GM23338 (cell line): Measurements from ENCODE around the gene MKLN1. TPM values are rescaled to one million over a fixed set of nuclear protein-coding genes. Genes with fewer than 3 reads are reported as not detected.

ENCODE experiments used
- ATAC-seq: fragments of 200-7000 bp; cut with Tn5 transposase; 3 replicates; pipeline ENCODE4 v1.9.1; 2020
- DNase-seq: peaks from one replicate; pipeline ENCODE4 v3.0.0-alpha.2; 2015; ENCODE audit warnings: low spot score
- H2AFZ ChIP-seq: fragments of 200-600 bp; sonication (generic); 2 replicates; pipeline ENCODE4 v1.8.0; 2016; ENCODE audit warnings: antibody characterized with exemption, mild to moderate bottlenecking, moderate library complexity
- H3F3A ChIP-seq: fragments of 200-600 bp; sonication (generic); replicated peaks from 2 replicates; pipeline ENCODE4 v1.8.0; 2017; ENCODE audit warnings: antibody characterized with exemption, mixed run types, low read depth
- H3K27ac ChIP-seq: fragments of 200-600 bp; sonication (generic); 2 replicates; pipeline ENCODE4 v1.6.1; 2016; ENCODE audit warnings: low read depth
- H3K27me3 ChIP-seq: fragments of 200-600 bp; sonication (generic); 2 replicates; pipeline ENCODE4 v1.8.0; 2016; ENCODE audit warnings: mild to moderate bottlenecking, mixed run types, moderate library complexity; ENCODE audit not compliant: insufficient read depth
- H3K36me3 ChIP-seq: fragments of 200-600 bp; sonication (generic); 2 replicates; pipeline ENCODE4 v1.8.0; 2016; ENCODE audit warnings: mild to moderate bottlenecking; ENCODE audit not compliant: insufficient read depth
- H3K4me1 ChIP-seq: fragments of 200-600 bp; sonication (generic); 2 replicates; pipeline ENCODE4 v1.8.0; 2016; ENCODE audit warnings: mild to moderate bottlenecking, moderate library complexity; ENCODE audit not compliant: insufficient read depth
- H3K4me2 ChIP-seq: fragments of 200-600 bp; sonication (generic); 2 replicates; pipeline ENCODE4 v1.7.1; 2017; ENCODE audit warnings: mixed run types
- H3K4me3 ChIP-seq: fragments of 200-600 bp; sonication (generic); 2 replicates; pipeline ENCODE4 v1.6.1; 2016; ENCODE audit warnings: mixed run types
- H3K79me2 ChIP-seq: fragments of 200-600 bp; sonication (generic); replicated peaks from 2 replicates; pipeline ENCODE4 v1.8.0; 2017; ENCODE audit warnings: mild to moderate bottlenecking; ENCODE audit not compliant: insufficient read depth
- H3K9me2 ChIP-seq: fragments of 200-600 bp; sonication (generic); 2 replicates; pipeline ENCODE4 v1.8.0; 2017; ENCODE audit not compliant: insufficient read depth
- H4K20me1 ChIP-seq: fragments of 200-600 bp; sonication (generic); replicated peaks from 2 replicates; pipeline ENCODE4 v1.8.0; 2017; ENCODE audit warnings: mild to moderate bottlenecking; ENCODE audit not compliant: insufficient read depth
- H3K27ac Mint-ChIP-seq: 2 replicates; pipeline ENCODE4 v1.8.0; 2020; ENCODE audit warnings: inconsistent platforms, mild to moderate bottlenecking, moderate library complexity, mixed read lengths
- H3K27me3 Mint-ChIP-seq: 3 replicates; pipeline ENCODE4 v1.8.0; 2022; ENCODE audit warnings: low read depth, mild to moderate bottlenecking, moderate library complexity, mixed read lengths, inconsistent platforms; ENCODE audit not compliant: insufficient read depth, poor library complexity
- H3K36me3 Mint-ChIP-seq: 3 replicates; pipeline ENCODE4 v1.8.0; 2021; ENCODE audit warnings: low read depth, mild to moderate bottlenecking, inconsistent platforms, moderate library complexity, mixed read lengths
- H3K4me1 Mint-ChIP-seq: 3 replicates; pipeline ENCODE4 v1.8.0; 2020; ENCODE audit warnings: mild to moderate bottlenecking, inconsistent platforms, mixed read lengths
- H3K4me3 Mint-ChIP-seq: 3 replicates; pipeline ENCODE4 v1.8.0; 2021; ENCODE audit warnings: moderate library complexity, mild to moderate bottlenecking, inconsistent platforms, mixed read lengths
- H3K9me3 Mint-ChIP-seq: 3 replicates; pipeline ENCODE4 v1.8.0; 2020; ENCODE audit warnings: moderate library complexity, mild to moderate bottlenecking, inconsistent platforms, mixed read lengths
- CREB1 ChIP-seq: fragments of 250-450 bp; sonication (Bioruptor Pico); IDR thresholded peaks from 2 replicates; pipeline ENCODE4 v1.5.0; 2020; ENCODE audit warnings: low read depth, mild to moderate bottlenecking, moderate library complexity
- CTCF ChIP-seq, 2 experiments: fragments of 200-600 bp in 1 of 2; sonication (generic) in 1 of 2; conservative IDR thresholded peaks; 2 replicates each; pipeline versions ENCODE4 v1.5.1 to v1.6.1; 2016 to 2017; ENCODE audit warnings: antibody characterized with exemption in 2 of 2, low read depth in 2 of 2, mild to moderate bottlenecking in 2 of 2, moderate library complexity in 1 of 2
- EZH2 ChIP-seq: fragments of 200-600 bp; sonication (generic); IDR thresholded peaks from one replicate; pipeline ENCODE4 v1.8.0; 2017; ENCODE audit warnings: antibody characterized with exemption, mild to moderate bottlenecking, low read depth; ENCODE audit not compliant: unreplicated experiment
- EZH2phosphoT487 ChIP-seq: fragments of 200-600 bp; sonication (generic); IDR thresholded peaks from one replicate; pipeline ENCODE4 v1.8.1; 2018; ENCODE audit warnings: antibody characterized with exemption; ENCODE audit not compliant: unreplicated experiment
- JUNB ChIP-seq: IDR thresholded peaks from one replicate; pipeline ENCODE4 v1.6.1; 2016; ENCODE audit warnings: antibody characterized with exemption; ENCODE audit not compliant: unreplicated experiment
- NANOG ChIP-seq: IDR thresholded peaks from 2 replicates; pipeline ENCODE4 v1.6.1; 2016; ENCODE audit warnings: antibody characterized with exemption, borderline replicate concordance
- POLR2AphosphoS5 ChIP-seq: IDR thresholded peaks from 2 replicates; pipeline ENCODE4 v1.6.1; 2016; ENCODE audit warnings: antibody characterized with exemption, low read depth
- REST ChIP-seq: IDR thresholded peaks from one replicate; pipeline ENCODE4 v1.6.1; 2018; ENCODE audit warnings: antibody characterized with exemption; ENCODE audit not compliant: unreplicated experiment
- STAT1 ChIP-seq: IDR thresholded peaks from one replicate; pipeline ENCODE4 v1.6.1; 2016; ENCODE audit warnings: antibody characterized with exemption; ENCODE audit not compliant: unreplicated experiment
- ZNF114 ChIP-seq: fragments of 250-450 bp; sonication (Bioruptor Pico); IDR thresholded peaks from 2 replicates; pipeline ENCODE4 v1.5.0; 2020; ENCODE audit warnings: mild to moderate bottlenecking, moderate library complexity
- ZNF331 ChIP-seq: fragments of 250-450 bp; sonication (Bioruptor Pico); IDR thresholded peaks from 2 replicates; pipeline ENCODE4 v1.5.0; 2020; ENCODE audit warnings: low read depth, mild to moderate bottlenecking, moderate library complexity
- ZNF462 ChIP-seq: fragments of 250-450 bp; sonication (Bioruptor Pico); IDR thresholded peaks from 2 replicates; pipeline ENCODE4 v1.5.0; 2020; ENCODE audit warnings: mild to moderate bottlenecking, moderate library complexity
- polyA plus RNA-seq: library from polyadenylated mRNA; unstranded; fragments of >200 nt; fragmentation: Nextera tagmentation; extraction: Ambion mirVana; gene quantifications from 2 replicates; pipeline ENCODE4 v1.2.1, GENCODE V29; 2016
- total RNA-seq: library from RNA; depleted of rRNA; stranded (reverse); fragments of >200 nt; shearing (Covaris generic); gene quantifications from 2 replicates; pipeline ENCODE4 v1.2.3, GENCODE V29; 2014
- TF ChIP-seq, protein P1 (sequence below): IDR thresholded peaks from 2 replicates; pipeline ENCODE4 v1.6.1; 2016; ENCODE audit warnings: antibody characterized with exemption

The MKLN1 gene
- total and polyA plus RNA-seq, 2 experiments from 2014 or later = 25.3 to 46.5 TPM

GRCh38 chr7:131401194-131401593 lies 73.5 kb downstream of the MKLN1 start:
- Histone ChIP-seq H3K27ac (no peak overlapping the region), H3K36me3 (0 out of 2 replicates have a peak, but pooled peaks cover 5% of the 10 kb centered on the region), H3K9me2 (no peaks in the 10 kb centered on the region), H3K4me2 (no peak overlapping the region), H3K27me3 (no peaks in the 10 kb centered on the region), H3K4me1 (peaks cover 8% of the 10 kb centered on the region), H4K20me1 (no peaks in the 10 kb centered on the region), H3F3A (no peaks in the 10 kb centered on the region), H2AFZ (no peak overlapping the region), H3K79me2 (peaks cover 11% of the 10 kb centered on the region), H3K4me3 (no peak overlapping the region)
- Mint-ChIP-seq H3K4me1 (peaks cover 8% of the 10 kb centered on the region), H3K36me3 (peaks cover 48% of the 10 kb centered on the region), H3K9me3 (peaks cover 19% of the 10 kb centered on the region; the same call in 2 of the 3 replicates), H3K4me3 (no peak overlapping the region), H3K27ac (no peak overlapping the region), H3K27me3 (no peaks in the 10 kb centered on the region)
- DNase-seq (no peak), ATAC-seq (no peak)
- TF ChIP-seq, protein P1, sequence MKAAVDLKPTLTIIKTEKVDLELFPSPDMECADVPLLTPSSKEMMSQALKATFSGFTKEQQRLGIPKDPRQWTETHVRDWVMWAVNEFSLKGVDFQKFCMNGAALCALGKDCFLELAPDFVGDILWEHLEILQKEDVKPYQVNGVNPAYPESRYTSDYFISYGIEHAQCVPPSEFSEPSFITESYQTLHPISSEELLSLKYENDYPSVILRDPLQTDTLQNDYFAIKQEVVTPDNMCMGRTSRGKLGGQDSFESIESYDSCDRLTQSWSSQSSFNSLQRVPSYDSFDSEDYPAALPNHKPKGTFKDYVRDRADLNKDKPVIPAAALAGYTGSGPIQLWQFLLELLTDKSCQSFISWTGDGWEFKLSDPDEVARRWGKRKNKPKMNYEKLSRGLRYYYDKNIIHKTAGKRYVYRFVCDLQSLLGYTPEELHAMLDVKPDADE = no peak
- no peak for TF ChIP-seq ZNF462 (CRISPR knock-in tag)
- TF ChIP-seq CREB1 = no peak
- no peak for TF ChIP-seq CTCF (conservative IDR thresholded peaks at IDR 0.05; ENCODE audit: low read depth in 2 of 2)
- TF ChIP-seq EZH2 = no peak
- no peak for TF ChIP-seq JUNB
- no peak for TF ChIP-seq REST
- TF ChIP-seq ZNF331 (CRISPR knock-in tag) = no peak
- TF ChIP-seq POLR2AphosphoS5 = no peak
- no peak for TF ChIP-seq STAT1
- TF ChIP-seq NANOG = no peak
- no peak for TF ChIP-seq EZH2phosphoT487
- no peak for TF ChIP-seq ZNF114 (CRISPR knock-in tag)
